Esophagus muscularis mucosa (tissue), 4 donors: ENCODE data around the gene TMEM81.

Experiments
- EP300 ChIP-seq: sonication (generic); formaldehyde crosslinking; IDR thresholded peaks from one replicate; pipeline ENCODE4 v1.6.1; 2017; ENCODE audit warnings: antibody characterized with exemption
- POLR2A ChIP-seq: fragments of 450-650 bp; IDR thresholded peaks from one replicate; pipeline ENCODE4 v1.6.1; 2017; ENCODE audit warnings: antibody characterized with exemption, moderate library complexity, mild to moderate bottlenecking, low read depth
- POLR2AphosphoS5 ChIP-seq, 2 donors: sonication (generic); formaldehyde crosslinking; IDR thresholded peaks; one replicate each; pipeline ENCODE4 v1.6.1; 2017; ENCODE audit warnings: antibody characterized with exemption in 2 of 2
- TF ChIP-seq, protein P1 (sequence below), 3 experiments: fragments of 200-600 bp in 2 of 3; fragments of 450-650 bp in 1 of 3; sonication (generic) in 2 of 3; IDR thresholded peaks; one replicate each; pipeline ENCODE4 v1.5.1; 2017 to 2019; ENCODE audit warnings: antibody characterized with exemption in 3 of 3, mild to moderate bottlenecking in 2 of 3, moderate library complexity in 1 of 3

GRCh38 chr1:205067031-205067430 lies 17.2 kb downstream of the TMEM81 start:
- TF ChIP-seq POLR2A (no peak), POLR2AphosphoS5 (IDR thresholded peaks at IDR 0.05) (no peak), EP300 (no peak)
- TF ChIP-seq, protein P1, sequence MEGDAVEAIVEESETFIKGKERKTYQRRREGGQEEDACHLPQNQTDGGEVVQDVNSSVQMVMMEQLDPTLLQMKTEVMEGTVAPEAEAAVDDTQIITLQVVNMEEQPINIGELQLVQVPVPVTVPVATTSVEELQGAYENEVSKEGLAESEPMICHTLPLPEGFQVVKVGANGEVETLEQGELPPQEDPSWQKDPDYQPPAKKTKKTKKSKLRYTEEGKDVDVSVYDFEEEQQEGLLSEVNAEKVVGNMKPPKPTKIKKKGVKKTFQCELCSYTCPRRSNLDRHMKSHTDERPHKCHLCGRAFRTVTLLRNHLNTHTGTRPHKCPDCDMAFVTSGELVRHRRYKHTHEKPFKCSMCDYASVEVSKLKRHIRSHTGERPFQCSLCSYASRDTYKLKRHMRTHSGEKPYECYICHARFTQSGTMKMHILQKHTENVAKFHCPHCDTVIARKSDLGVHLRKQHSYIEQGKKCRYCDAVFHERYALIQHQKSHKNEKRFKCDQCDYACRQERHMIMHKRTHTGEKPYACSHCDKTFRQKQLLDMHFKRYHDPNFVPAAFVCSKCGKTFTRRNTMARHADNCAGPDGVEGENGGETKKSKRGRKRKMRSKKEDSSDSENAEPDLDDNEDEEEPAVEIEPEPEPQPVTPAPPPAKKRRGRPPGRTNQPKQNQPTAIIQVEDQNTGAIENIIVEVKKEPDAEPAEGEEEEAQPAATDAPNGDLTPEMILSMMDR (IDR thresholded peaks at IDR 0.05): no peak
